Adrenal gland (tissue), 12 donors: Measurements from ENCODE around the gene COL25A1. TPM values are rescaled to one million over a fixed set of nuclear protein-coding genes. Genes with fewer than 3 reads are reported as not detected.

Experiments used
- DNase-seq, 7 donors: peaks; one replicate each; pipeline ENCODE4 v3.0.0-alpha.2; 2019 to 2020
- H3K27ac ChIP-seq, 5 donors: fragments of 200-600 bp; sonication (generic) in 4 of 5; 1 replicate in 3 of 5; 2 replicates in 2 of 5; pipeline versions ENCODE4 v1.5.1 to v1.8.0; 2016 to 2020; ENCODE audit warnings: mild to moderate bottlenecking in 1 of 5
- H3K27me3 ChIP-seq: fragments of 200-600 bp; 2 replicates; pipeline ENCODE4 v1.8.0; 2021
- H3K36me3 ChIP-seq, 2 donors: fragments of 200-600 bp; replicated peaks in 1 of 2; 1 replicate in 1 of 2; 2 replicates in 1 of 2; pipeline versions ENCODE4 v1.5.1 to v1.8.0; 2018 to 2022
- H3K4me1 ChIP-seq, 2 donors: fragments of 200-600 bp; replicated peaks in 1 of 2; 1 replicate in 1 of 2; 2 replicates in 1 of 2; pipeline versions ENCODE4 v1.5.1 to v1.8.0; 2018 to 2021
- H3K4me3 ChIP-seq, 4 donors: fragments of 200-600 bp; sonication (generic) in 3 of 4; one replicate each; pipeline ENCODE4 v1.5.1; 2016 to 2018
- H3K9me3 ChIP-seq, 3 donors: fragments of 200-600 bp; sonication (generic) in 1 of 3; replicated peaks in 1 of 3; 1 replicate in 2 of 3; 2 replicates in 1 of 3; pipeline versions ENCODE4 v1.5.1 to v1.8.0; 2016 to 2021
- CTCF ChIP-seq, 6 experiments: fragments of 450-650 bp in 4 of 6; fragments of 200-600 bp in 2 of 6; sonication (generic) in 1 of 6; IDR thresholded peaks; 1 replicate in 5 of 6; 2 replicates in 1 of 6; pipeline versions ENCODE4 v1.5.1 to v1.8.0; 2016 to 2021; ENCODE audit warnings: antibody characterized with exemption in 6 of 6, mild to moderate bottlenecking in 2 of 6, moderate library complexity in 1 of 6
- POLR2A ChIP-seq, 2 donors: fragments of 450-650 bp; IDR thresholded peaks; one replicate each; pipeline ENCODE4 v1.6.1; 2017; ENCODE audit warnings: antibody characterized with exemption in 2 of 2, mild to moderate bottlenecking in 2 of 2, moderate library complexity in 1 of 2
- WGBS, 4 donors: extraction: QIAGEN DNeasy Blood & Tissue Kit in 2 of 4; methylation state at CpG; one replicate each; pipeline versions ENCODE4 v1.1.5 to v1.1.7; 2013 to 2017; 5-methylcytosine and 5-hydroxymethylcytosine counted together
- intact Hi-C, 2 donors: fragments of 100-400 bp; cut with DNase I; formaldehyde crosslinking; loops; one replicate each; pipeline versions ENCODE4 v1.14.1 to v1.15.0; 2022 to 2023
- polyA plus RNA-seq, 3 donors: library from polyadenylated mRNA; stranded (reverse); fragments of 200-250 nt in 2 of 3; fragments of 350-450 nt in 1 of 3; fragmentation: Illumina TruSeq in 1 of 3; extraction: RNeasy Lipid Tissue Mini Kit (QIAGEN cat#74804) in 1 of 3; gene quantifications; one replicate each; pipeline ENCODE4 v1.2.3, GENCODE V29; 2013 to 2014
- total RNA-seq, 9 donors: library from RNA; depleted of rRNA in 4 of 9; stranded (reverse); fragments of >200 nt in 4 of 9; fragments of 120-200 nt in 1 of 9; fragmentation: NEBNext Ultra II Directional in 1 of 9; extraction: Animal tissue kit (Norgen Biotek cat#: 25700) in 1 of 9; gene quantifications; one replicate each; pipeline versions ENCODE4 v1.1.0 to v1.2.4, GENCODE V29; 2013 to 2023
- donor health status: healthy with polysubstance abuse.
- donor health status: Bipolar disorder and iron deficiency.
- donor health status: DM: yes; HTN: yes; CAD: no.
- donor health status: DM: no; HTN: no; CAD: no.
- donor health status: DM: no; HTN: no; CAD: no.
- donor health status: DM: yes; HTN: yes; CAD: no.

COL25A1 gene
- total and polyA plus RNA-seq, 12 donors, result 0.05 to 2.1 (median 0.47) TPM

DNA sequence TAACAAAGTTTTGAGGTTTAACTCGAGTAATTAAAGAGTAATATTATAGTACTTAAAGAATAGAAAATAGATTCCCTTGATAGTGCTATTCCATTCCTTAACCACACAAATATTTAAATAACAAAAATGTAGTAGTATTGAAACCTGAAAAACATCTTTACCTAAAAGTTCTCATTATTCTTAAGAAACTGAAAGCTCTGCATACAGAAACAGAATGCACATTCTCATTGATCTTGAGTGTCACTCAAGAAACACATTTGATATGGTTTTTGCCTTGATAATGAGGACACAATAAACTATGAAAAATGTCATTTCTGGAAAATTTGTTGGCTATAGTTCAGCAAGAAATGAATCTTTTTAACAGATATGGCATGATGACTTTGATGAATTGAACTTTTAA is 268.5 kb downstream of the COL25A1 start:
- no peak overlapping the region for H3K27ac ChIP-seq
- no peaks in the 10 kb centered on the region for H3K27me3 ChIP-seq
- TF ChIP-seq POLR2A (IDR thresholded peaks at IDR 0.05), result no peak
- no peak for TF ChIP-seq CTCF (IDR thresholded peaks at IDR 0.05)
- H3K9me3 ChIP-seq, result no peaks in the 10 kb centered on the region
- DNase-seq, result no peak
- H3K4me1 ChIP-seq, result no peaks in the 10 kb centered on the region
- intact Hi-C loops, result no loop called here
- H3K4me3 ChIP-seq, result no peak overlapping the region
- no peaks in the 10 kb centered on the region for H3K36me3 ChIP-seq
- 84 to 88% (median 86%) methylated on average over 1 of the region's 1 CpG for WGBS, 4 donors

DNA sequence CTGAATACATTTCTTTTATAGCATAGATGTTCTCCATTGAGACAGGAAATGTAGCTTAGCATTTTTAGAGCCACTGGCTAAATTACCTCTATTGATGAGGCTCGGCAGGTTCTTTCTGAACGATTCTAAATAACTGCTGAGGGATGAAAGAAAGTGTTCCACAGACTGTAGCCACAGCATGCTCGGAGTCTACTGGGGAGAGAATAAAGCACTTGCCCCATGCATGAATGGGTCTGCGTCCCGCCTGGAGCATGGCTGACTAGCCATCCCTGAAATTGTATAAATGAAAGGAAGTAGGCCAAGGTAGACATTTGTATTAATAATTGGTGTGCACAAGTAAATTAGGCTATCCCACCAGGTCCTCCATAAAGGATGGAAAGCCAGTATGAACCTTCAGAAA is 269.8 kb downstream of the COL25A1 start:
- no peak overlapping the region for H3K27ac ChIP-seq
- no peaks in the 10 kb centered on the region for H3K27me3 ChIP-seq
- H3K9me3 ChIP-seq, result no peaks in the 10 kb centered on the region
- intact Hi-C loops, result no loop called here
- H3K4me3 ChIP-seq, result no peak overlapping the region
- DNase-seq, result no peak
- 90 to 94% (median 91%) methylated on average over 5 of the region's 5 CpGs for WGBS, 4 donors
- H3K36me3 ChIP-seq, result no peaks in the 10 kb centered on the region
- no peaks in the 10 kb centered on the region for H3K4me1 ChIP-seq
- TF ChIP-seq CTCF (IDR thresholded peaks at IDR 0.05) (no peak), POLR2A (IDR thresholded peaks at IDR 0.05) (no peak)

GRCh38 chr4:109029987-109030386 is 272.5 kb downstream of the COL25A1 start:
- Histone ChIP-seq H3K36me3 (no peaks in the 10 kb centered on the region), H3K27ac (no peak overlapping the region), H3K9me3 (no peaks in the 10 kb centered on the region), H3K4me3 (no peak overlapping the region), H3K4me1 (no peaks in the 10 kb centered on the region), H3K27me3 (no peaks in the 10 kb centered on the region)
- WGBS, 4 donors, result 65 to 71% (median 68%) methylated on average over 4 of the region's 4 CpGs
- TF ChIP-seq CTCF (IDR thresholded peaks at IDR 0.05) (no peak), POLR2A (IDR thresholded peaks at IDR 0.05) (no peak)
- intact Hi-C loops, result no loop called here
- DNase-seq, result peak in 1 of 7 donors; percentile 1

- no peaks in the 10 kb centered on the region for H3K27me3 ChIP-seq
- H3K4me1 ChIP-seq, result no peaks in the 10 kb centered on the region
- TF ChIP-seq POLR2A (IDR thresholded peaks at IDR 0.05) (no peak), CTCF (IDR thresholded peaks at IDR 0.05) (no peak)
- no peaks in the 10 kb centered on the region for H3K9me3 ChIP-seq
- intact Hi-C loops, result no loop called here
- no peak overlapping the region for H3K4me3 ChIP-seq
- H3K36me3 ChIP-seq, result no peaks in the 10 kb centered on the region
- DNase-seq, result no peak
- 68 to 89% (median 84%) methylated on average over 5 of the region's 5 CpGs for WGBS, 4 donors
- no peak overlapping the region for H3K27ac ChIP-seq
Observed at GRCh38 chr4:109027016-109027500, 275.4 kb downstream of the COL25A1 start.
